ENCODE measurements around the gene MYCBPAP.
A peak's percentile ranks its signal among the peaks of the same experiment; 100 is the strongest.

MYCBPAP gene

GRCh38 chr17:50484386-50485155 lies 23.7 kb upstream of the MYCBPAP start:
- Mint-ChIP-seq H3K36me3 (ENCODE audit: low read depth) (peaks cover 59% of the 10 kb centered on the region), H3K4me3 (no peak overlapping the region)
- intact Hi-C loops (cut with micrococcal nuclease): loop anchor here (5.0 to 10.0 kb wide), 2 partner anchors 143 to 210 kb away; no protein-coding TSS in a partner anchor

DNA sequence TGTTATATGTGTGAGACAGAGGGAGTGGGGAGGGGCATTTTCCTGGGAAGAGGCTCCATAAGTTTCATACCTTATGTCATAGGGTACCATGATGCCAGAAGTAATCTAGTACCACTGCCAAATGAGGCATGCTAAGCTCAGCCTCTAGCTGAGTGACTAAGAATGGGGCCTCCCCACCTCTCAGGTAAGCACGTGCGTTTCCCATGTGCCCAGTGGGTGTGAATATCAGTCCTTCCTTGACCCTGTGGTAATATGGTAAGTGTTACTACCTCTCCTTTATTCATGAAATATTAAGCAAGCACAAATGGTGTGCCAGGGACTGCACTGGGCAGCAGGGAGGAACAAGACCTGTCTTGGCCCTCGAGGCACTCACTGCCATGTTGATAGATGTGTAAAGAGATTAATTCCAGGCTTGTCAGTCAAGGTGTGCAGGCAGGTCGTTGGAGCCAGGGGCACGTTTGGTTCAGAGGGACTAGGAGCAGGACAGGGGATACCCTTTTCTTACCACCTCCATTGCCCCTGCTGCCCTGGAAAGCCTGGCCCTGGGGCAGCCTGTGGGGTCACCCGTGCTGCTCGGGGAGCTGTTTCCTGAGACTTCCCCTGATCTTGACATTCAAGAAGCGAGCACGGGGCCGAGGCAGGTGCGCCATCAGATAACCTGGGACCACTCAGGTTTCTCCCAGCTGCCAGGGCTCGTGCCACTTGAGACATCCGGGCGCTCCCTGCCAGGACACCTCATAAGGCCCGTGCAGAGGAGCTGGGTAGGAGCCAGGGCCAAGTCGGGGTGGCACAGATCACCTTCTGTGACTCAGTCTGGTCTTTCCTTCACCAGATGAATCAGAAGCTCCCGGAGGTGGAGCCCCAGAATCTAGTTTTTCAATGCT lies 20.8 kb upstream of the MYCBPAP start:
- Mint-ChIP-seq H3K27me3 (no peaks in the 10 kb centered on the region), H3K4me3 (no peak overlapping the region), H3K4me1 (ENCODE audit: low read depth) (peaks cover 4% of the 10 kb centered on the region), H3K27ac (no peak overlapping the region), H3K36me3 (ENCODE audit: low read depth) (peaks cover 46% of the 10 kb centered on the region), H3K9me3 (no peaks in the 10 kb centered on the region)
- intact Hi-C loops (cut with micrococcal nuclease): loop anchor here (10.0 kb wide), 1 partner anchor 207 kb away; no protein-coding TSS in a partner anchor

More at GRCh38 chr17:50484386-50485155, 23.7 kb upstream of the MYCBPAP start:
- Mint-ChIP-seq H3K27ac (peak overlapping the region; percentile 8), H3K9me3 (no peaks in the 10 kb centered on the region), H3K4me1 (ENCODE audit: low read depth) (peaks cover 19% of the 10 kb centered on the region), H3K27me3 (no peaks in the 10 kb centered on the region)

- Mint-ChIP-seq H3K9me3 (no peaks in the 10 kb centered on the region), H3K4me1 (ENCODE audit: low read depth) (no peaks in the 10 kb centered on the region), H3K36me3 (ENCODE audit: low read depth) (peaks cover 31% of the 10 kb centered on the region), H3K27ac (no peak overlapping the region), H3K4me3 (no peak overlapping the region), H3K27me3 (peaks cover under 1% of the 10 kb centered on the region)
- intact Hi-C loops (cut with micrococcal nuclease): loop anchor here (10.0 kb wide), 1 partner anchor 206 kb away; no protein-coding TSS in a partner anchor
These were observed 19.4 kb upstream of the MYCBPAP start for GRCh38 chr17:50488880-50489279.

DNA sequence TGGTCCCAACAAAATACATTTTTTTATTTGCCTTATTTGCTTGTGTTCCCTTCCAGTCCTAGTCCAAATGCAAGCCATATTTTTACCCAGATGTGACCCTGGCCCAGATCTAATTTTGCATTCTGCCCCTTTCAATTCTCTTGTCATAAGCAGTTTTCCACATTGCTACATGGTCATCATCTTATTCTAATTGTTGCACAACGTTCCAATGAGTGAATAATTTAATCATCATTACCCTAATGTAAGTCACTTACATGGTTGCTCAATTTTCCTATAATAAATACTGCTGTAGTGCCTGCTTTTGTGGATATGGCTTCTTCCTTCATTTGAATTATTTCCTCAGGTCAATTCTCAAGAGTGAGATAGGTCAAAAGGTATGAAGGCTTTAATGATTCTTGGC lies 16.7 kb upstream of the MYCBPAP start:
- H3K27me3 Mint-ChIP-seq: peaks cover 7% of the 10 kb centered on the region
- H3K27ac Mint-ChIP-seq: no peak overlapping the region
- H3K4me3 Mint-ChIP-seq: no peak overlapping the region

DNA sequence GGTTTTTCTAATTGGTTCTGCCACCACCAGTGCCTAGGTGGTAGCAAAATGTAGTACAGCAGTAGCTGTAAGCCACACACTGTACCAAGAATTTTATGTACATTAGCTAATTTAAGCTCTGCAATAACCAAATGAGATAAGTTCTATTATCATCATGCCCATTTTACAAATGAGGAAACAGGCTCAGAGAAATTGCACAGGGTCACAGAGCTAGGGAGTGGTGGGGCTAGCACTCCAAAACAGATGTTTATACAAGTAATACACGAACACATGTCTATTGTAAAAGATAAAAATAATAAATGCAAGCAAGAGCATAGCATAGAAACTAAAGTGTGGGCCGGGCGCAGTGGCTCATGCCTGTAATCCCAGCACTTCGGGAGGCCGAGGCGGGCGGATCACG lies 16.0 kb upstream of the MYCBPAP start:
- Mint-ChIP-seq H3K36me3 (ENCODE audit: low read depth) (peaks cover 5% of the 10 kb centered on the region), H3K4me1 (ENCODE audit: low read depth) (no peaks in the 10 kb centered on the region), H3K9me3 (no peaks in the 10 kb centered on the region), H3K4me3 (no peak overlapping the region), H3K27ac (no peak overlapping the region), H3K27me3 (peaks cover 7% of the 10 kb centered on the region)
- intact Hi-C loops (cut with micrococcal nuclease): no loop called here

More for the DNA sequence above, 16.7 kb upstream of the MYCBPAP start:
- peaks cover 9% of the 10 kb centered on the region for H3K36me3 Mint-ChIP-seq (ENCODE audit: low read depth)
- H3K4me1 Mint-ChIP-seq (ENCODE audit: low read depth): no peaks in the 10 kb centered on the region
- H3K9me3 Mint-ChIP-seq: no peaks in the 10 kb centered on the region
- intact Hi-C loops (cut with micrococcal nuclease): no loop called here

- intact Hi-C loops (cut with micrococcal nuclease): no loop called here
- no peak overlapping the region for H3K4me3 Mint-ChIP-seq
- H3K9me3 Mint-ChIP-seq: no peaks in the 10 kb centered on the region
- H3K4me1 Mint-ChIP-seq (ENCODE audit: low read depth): no peaks in the 10 kb centered on the region
- no peaks in the 10 kb centered on the region for H3K36me3 Mint-ChIP-seq (ENCODE audit: low read depth)
- peaks cover 7% of the 10 kb centered on the region for H3K27me3 Mint-ChIP-seq
- H3K27ac Mint-ChIP-seq: no peak overlapping the region
These were observed 14.5 kb upstream of the MYCBPAP start for GRCh38 chr17:50493744-50494143.

GRCh38 chr17:50495217-50495823 lies 12.9 kb upstream of the MYCBPAP start:
- Mint-ChIP-seq H3K27me3 (peaks cover 7% of the 10 kb centered on the region), H3K4me3 (no peak overlapping the region), H3K27ac (no peak overlapping the region), H3K9me3 (no peaks in the 10 kb centered on the region), H3K36me3 (ENCODE audit: low read depth) (no peaks in the 10 kb centered on the region), H3K4me1 (ENCODE audit: low read depth) (no peaks in the 10 kb centered on the region)
- intact Hi-C loops (cut with micrococcal nuclease): no loop called here

DNA sequence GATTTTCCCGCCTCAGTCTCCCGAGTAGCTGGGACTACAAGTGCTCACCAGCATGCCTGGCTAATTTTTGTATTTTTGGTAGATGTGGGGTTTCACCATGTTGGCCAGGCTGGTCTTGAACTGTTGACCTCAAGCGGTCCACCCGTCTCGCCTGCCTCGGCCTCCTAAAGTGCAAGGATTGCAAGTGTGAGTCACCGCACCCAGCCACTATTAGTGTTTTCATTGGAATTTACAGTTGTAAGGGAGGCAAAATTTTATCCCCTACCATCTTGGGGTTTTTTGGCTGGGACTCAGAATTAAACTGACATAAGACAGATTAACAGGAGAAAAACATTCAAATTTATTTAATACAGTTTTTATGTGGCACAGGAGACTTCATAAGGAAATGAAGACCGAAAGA lies 12.3 kb upstream of the MYCBPAP start:
- H3K27me3 Mint-ChIP-seq: peaks cover 7% of the 10 kb centered on the region
- intact Hi-C loops (cut with micrococcal nuclease): no loop called here
- no peaks in the 10 kb centered on the region for H3K9me3 Mint-ChIP-seq
- H3K4me3 Mint-ChIP-seq: no peak overlapping the region
- H3K4me1 Mint-ChIP-seq (ENCODE audit: low read depth): no peaks in the 10 kb centered on the region
- H3K36me3 Mint-ChIP-seq (ENCODE audit: low read depth): no peaks in the 10 kb centered on the region
- no peak overlapping the region for H3K27ac Mint-ChIP-seq

GRCh38 chr17:50498021-50498874 lies 10.0 kb upstream of the MYCBPAP start:
- peaks cover 10% of the 10 kb centered on the region for H3K27me3 Mint-ChIP-seq
- H3K27ac Mint-ChIP-seq: no peak overlapping the region
- H3K9me3 Mint-ChIP-seq: no peaks in the 10 kb centered on the region
- intact Hi-C loops (cut with micrococcal nuclease): no loop called here
- H3K4me1 Mint-ChIP-seq (ENCODE audit: low read depth): no peaks in the 10 kb centered on the region
- H3K36me3 Mint-ChIP-seq (ENCODE audit: low read depth): no peaks in the 10 kb centered on the region
- H3K4me3 Mint-ChIP-seq: no peak overlapping the region

GRCh38 chr17:50499270-50499669 lies 9.0 kb upstream of the MYCBPAP start:
- H3K9me3 Mint-ChIP-seq: no peaks in the 10 kb centered on the region
- peaks cover 6% of the 10 kb centered on the region for H3K4me1 Mint-ChIP-seq (ENCODE audit: low read depth)
- H3K4me3 Mint-ChIP-seq: no peak overlapping the region
- intact Hi-C loops (cut with micrococcal nuclease): no loop called here
- H3K36me3 Mint-ChIP-seq (ENCODE audit: low read depth): no peaks in the 10 kb centered on the region
- H3K27ac Mint-ChIP-seq: no peak overlapping the region
- H3K27me3 Mint-ChIP-seq: peaks cover 12% of the 10 kb centered on the region

- Mint-ChIP-seq H3K4me1 (ENCODE audit: low read depth) (peaks cover 6% of the 10 kb centered on the region), H3K36me3 (ENCODE audit: low read depth) (no peaks in the 10 kb centered on the region), H3K4me3 (no peak overlapping the region), H3K27ac (no peak overlapping the region), H3K9me3 (no peaks in the 10 kb centered on the region), H3K27me3 (peaks cover 12% of the 10 kb centered on the region)
- intact Hi-C loops (cut with micrococcal nuclease): no loop called here
These were observed 8.5 kb upstream of the MYCBPAP start for GRCh38 chr17:50499721-50500120.

- Mint-ChIP-seq H3K36me3 (ENCODE audit: low read depth) (no peaks in the 10 kb centered on the region), H3K27me3 (peaks cover 7% of the 10 kb centered on the region), H3K4me1 (ENCODE audit: low read depth) (peaks cover 19% of the 10 kb centered on the region), H3K9me3 (no peaks in the 10 kb centered on the region), H3K4me3 (no peak overlapping the region), H3K27ac (no peak overlapping the region)
- intact Hi-C loops (cut with micrococcal nuclease): no loop called here
These were observed 7.2 kb upstream of the MYCBPAP start for GRCh38 chr17:50501054-50501453.

GRCh38 chr17:50502301-50502990 lies 5.8 kb upstream of the MYCBPAP start:
- Mint-ChIP-seq H3K27me3 (peaks cover 11% of the 10 kb centered on the region), H3K4me1 (ENCODE audit: low read depth) (peaks cover 21% of the 10 kb centered on the region), H3K4me3 (no peak overlapping the region), H3K9me3 (no peaks in the 10 kb centered on the region), H3K27ac (no peak overlapping the region), H3K36me3 (ENCODE audit: low read depth) (no peaks in the 10 kb centered on the region)
- intact Hi-C loops (cut with micrococcal nuclease): no loop called here

Data from dendritic cell treated with granulocyte-macrophage colony-stimulating factor and Interleukin-4, amounts not matched to agents 40 ng/mL and 50 ng/mL, for 4 days (primary cell).